IPS-NIHi7 (cell line): ENCODE data around the gene NOPCHAP1.
"Not testable (repeated sequence)": the region's sequence is repeated elsewhere in the genome, so short reads cannot be mapped to it uniquely, and the experiment has no call there.

ENCODE experiments used
- DNase-seq: peaks from one replicate; pipeline ENCODE4 v3.0.0; 2012; ENCODE audit warnings: mixed read lengths; ENCODE audit errors: extremely low spot score

Gene NOPCHAP1

GRCh38 chr12:104964856-104965205 is 21.3 kb upstream of the NOPCHAP1 start:
- no peak for DNase-seq

GRCh38 chr12:104966677-104967076 is 19.4 kb upstream of the NOPCHAP1 start:
- no peak for DNase-seq

GRCh38 chr12:104969343-104969742 is 16.8 kb upstream of the NOPCHAP1 start:
- DNase-seq, result no peak

GRCh38 chr12:104971306-104971705 is 14.8 kb upstream of the NOPCHAP1 start:
- DNase-seq, result no peak

- DNase-seq, result no peak
These were observed 12.9 kb upstream of the NOPCHAP1 start for GRCh38 chr12:104973250-104973649.

GRCh38 chr12:104974626-104975290 is 11.4 kb upstream of the NOPCHAP1 start:
- no peak for DNase-seq

GRCh38 chr12:104975587-104976343 is 10.4 kb upstream of the NOPCHAP1 start:
- no peak for DNase-seq

GRCh38 chr12:104976703-104977102 is 9.4 kb upstream of the NOPCHAP1 start:
- DNase-seq, result no peak

- not testable (repeated sequence) for DNase-seq
These were observed 8.4 kb upstream of the NOPCHAP1 start for GRCh38 chr12:104977688-104978087.

- no peak for DNase-seq
These were observed 910 bp upstream of the NOPCHAP1 start for GRCh38 chr12:104985206-104985605.

GRCh38 chr12:104990950-104991349 is 4.8 kb downstream of the NOPCHAP1 start:
- no peak for DNase-seq

- DNase-seq, result no peak
These were observed 5.5 kb downstream of the NOPCHAP1 start for GRCh38 chr12:104991565-104992128.

GRCh38 chr12:104994336-104994735 is 8.2 kb downstream of the NOPCHAP1 start:
- DNase-seq, result no peak

GRCh38 chr12:104997541-104997940 is 11.4 kb downstream of the NOPCHAP1 start:
- DNase-seq, result no peak

- DNase-seq, result no peak
These were observed 12.6 kb downstream of the NOPCHAP1 start for GRCh38 chr12:104998423-104999346.

- DNase-seq, result no peak
These were observed 13.2 kb downstream of the NOPCHAP1 start for GRCh38 chr12:104999347-104999685.

GRCh38 chr12:105001476-105001875 is 15.4 kb downstream of the NOPCHAP1 start:
- DNase-seq, result no peak

GRCh38 chr12:105013892-105014291 is 27.8 kb downstream of the NOPCHAP1 start:
- DNase-seq, result no peak

GRCh38 chr12:105014603-105015002 is 28.5 kb downstream of the NOPCHAP1 start:
- no peak for DNase-seq

- no peak for DNase-seq
These were observed 29.4 kb downstream of the NOPCHAP1 start for GRCh38 chr12:105015543-105015942.

- DNase-seq, result no peak
These were observed 31.9 kb downstream of the NOPCHAP1 start for GRCh38 chr12:105018012-105018411.

GRCh38 chr12:105018776-105019175 is 32.7 kb downstream of the NOPCHAP1 start:
- no peak for DNase-seq
